K562 (cell line): ENCODE data around the gene BIRC6. TPM values are rescaled to one million over a fixed set of nuclear protein-coding genes. Genes with fewer than 3 reads are reported as not detected.

Experiments used
- DACH1 ChIP-seq: fragments of 450-650 bp; IDR thresholded peaks from 2 replicates; pipeline ENCODE4 v1.6.1; 2018; ENCODE audit not compliant: partially characterized antibody
- HDAC2 ChIP-seq: fragments of 450-650 bp; IDR thresholded peaks from 2 replicates; pipeline ENCODE4 v1.6.1; 2016; ENCODE audit warnings: mild to moderate bottlenecking
- HEY1 ChIP-seq: fragments of 250-450 bp; sonication (Bioruptor Pico); IDR thresholded peaks from 2 replicates; pipeline ENCODE4 v1.5.0; 2020; ENCODE audit warnings: mild to moderate bottlenecking, moderate library complexity, borderline replicate concordance
- MAFK ChIP-seq: IDR thresholded peaks from 2 replicates; pipeline ENCODE4 v1.6.1; 2011; ENCODE audit warnings: low read length, improper control_type of control experiment
- PURB ChIP-seq: sonication (generic); formaldehyde crosslinking; IDR thresholded peaks from 2 replicates; pipeline ENCODE4 v1.9.0; 2021; ENCODE audit warnings: low read depth, mild to moderate bottlenecking, missing genetic modification reagents
- SIN3A ChIP-seq, 2 experiments: fragments of 150-350 bp in 1 of 2; IDR thresholded peaks; 2 replicates each; pipeline ENCODE4 v1.6.1; 2011 to 2016; ENCODE audit warnings: borderline replicate concordance in 2 of 2, low read depth in 2 of 2, low read length in 2 of 2, mild to moderate bottlenecking in 2 of 2, moderate library complexity in 2 of 2; ENCODE audit not compliant: control insufficient read depth in 1 of 2
- SMAD4 ChIP-seq: fragments of 250-450 bp; sonication (Bioruptor Pico); conservative IDR thresholded peaks from 2 replicates; pipeline ENCODE4 v1.8.0; 2021; ENCODE audit warnings: inconsistent platforms, mild to moderate bottlenecking, moderate library complexity
- SNRNP70 ChIP-seq: fragments of 200-400 bp; formaldehyde crosslinking; optimal IDR thresholded peaks from 2 replicates; pipeline ENCODE3; 2017; ENCODE audit warnings: low read depth, low read length
- TCF3 ChIP-seq: sonication (generic); formaldehyde crosslinking; IDR thresholded peaks from 2 replicates; pipeline ENCODE4 v1.4.0; 2020; ENCODE audit warnings: mild to moderate bottlenecking, missing genetic modification reagents
- ZBTB34 ChIP-seq: fragments of 250-450 bp; sonication (Bioruptor Pico); IDR thresholded peaks from 2 replicates; pipeline ENCODE4 v1.8.0; 2021; ENCODE audit warnings: mild to moderate bottlenecking, moderate library complexity
- ZEB2 ChIP-seq: fragments of 450-650 bp; IDR thresholded peaks from 2 replicates; pipeline ENCODE4 v1.6.1; 2016
- ZNF507 ChIP-seq: conservative IDR thresholded peaks from 2 replicates; pipeline ENCODE4 v1.6.1; 2017; ENCODE audit warnings: missing genetic modification characterization, missing compliant biosample characterization
- ZNF644 ChIP-seq: fragments of 200-800 bp; sonication (Bioruptor generic); IDR thresholded peaks from 2 replicates; pipeline ENCODE4 v1.6.1; 2016; ENCODE audit warnings: low read depth, missing genetic modification characterization, missing compliant biosample characterization
- ZNF77 ChIP-seq: fragments of 250-450 bp; sonication (Bioruptor Pico); IDR thresholded peaks from 2 replicates; pipeline ENCODE4 v1.5.0; 2020
- polyA plus RNA-seq, 8 experiments: library from polyadenylated mRNA; depleted of rRNA in 4 of 8; stranded (reverse) in 5 of 8; unstranded in 3 of 8; fragments of >200 nt; fragmentation: Nextera tagmentation in 2 of 8; fragmentation: Illumina TruSeq in 1 of 8; extraction: Ambion mirVana in 2 of 8; extraction: Trizol in 1 of 8; gene quantifications; 2 replicates each; pipeline versions ENCODE4 v1.2.1 to v1.2.3, GENCODE V29; 2011 to 2014; ENCODE audit warnings: inconsistent platforms in 1 of 8, missing spikeins in 1 of 8
- total RNA-seq, 7 experiments: library from RNA; depleted of rRNA in 6 of 7; stranded (reverse); fragments of >200 nt in 6 of 7; fragmentation: Illumina TruSeq in 2 of 7; extraction: Trizol in 2 of 7; gene quantifications; 2 replicates each; pipeline versions ENCODE4 v1.2.1 to v1.2.3, GENCODE V29; 2011 to 2021; ENCODE audit warnings: low replicate concordance in 1 of 7
- TF ChIP-seq, protein P1 (sequence below): fragments of 200-800 bp; sonication (Bioruptor generic); IDR thresholded peaks from 2 replicates; pipeline ENCODE4 v1.6.1; 2017; ENCODE audit warnings: missing genetic modification characterization, missing compliant biosample characterization
- TF ChIP-seq, protein P2 (sequence below): fragments of 250-450 bp; sonication (Bioruptor Pico); IDR thresholded peaks from 2 replicates; pipeline ENCODE4 v1.5.0; 2020; ENCODE audit warnings: mild to moderate bottlenecking, borderline replicate concordance
- TF ChIP-seq, protein P3 (sequence below): sonication (generic); formaldehyde crosslinking; IDR thresholded peaks from 2 replicates; pipeline ENCODE4 v1.9.0; 2022; ENCODE audit warnings: mild to moderate bottlenecking, missing genetic modification reagents
- TF ChIP-seq, protein P4 (sequence below), 2 experiments: IDR thresholded peaks in 1 of 2; conservative IDR thresholded peaks in 1 of 2; 2 replicates each; pipeline ENCODE4 v1.6.1; 2016; ENCODE audit warnings: low read depth in 2 of 2, mild to moderate bottlenecking in 1 of 2, missing compliant biosample characterization in 1 of 2, missing genetic modification characterization in 1 of 2, moderate library complexity in 1 of 2

BIRC6 gene
- total and polyA plus RNA-seq, 9 of the 15 experiments (the other 6 are each of a cell fraction or from before 2014, with no cell fraction given), result 18.8 to 110 (median 49.8) TPM

DNA sequence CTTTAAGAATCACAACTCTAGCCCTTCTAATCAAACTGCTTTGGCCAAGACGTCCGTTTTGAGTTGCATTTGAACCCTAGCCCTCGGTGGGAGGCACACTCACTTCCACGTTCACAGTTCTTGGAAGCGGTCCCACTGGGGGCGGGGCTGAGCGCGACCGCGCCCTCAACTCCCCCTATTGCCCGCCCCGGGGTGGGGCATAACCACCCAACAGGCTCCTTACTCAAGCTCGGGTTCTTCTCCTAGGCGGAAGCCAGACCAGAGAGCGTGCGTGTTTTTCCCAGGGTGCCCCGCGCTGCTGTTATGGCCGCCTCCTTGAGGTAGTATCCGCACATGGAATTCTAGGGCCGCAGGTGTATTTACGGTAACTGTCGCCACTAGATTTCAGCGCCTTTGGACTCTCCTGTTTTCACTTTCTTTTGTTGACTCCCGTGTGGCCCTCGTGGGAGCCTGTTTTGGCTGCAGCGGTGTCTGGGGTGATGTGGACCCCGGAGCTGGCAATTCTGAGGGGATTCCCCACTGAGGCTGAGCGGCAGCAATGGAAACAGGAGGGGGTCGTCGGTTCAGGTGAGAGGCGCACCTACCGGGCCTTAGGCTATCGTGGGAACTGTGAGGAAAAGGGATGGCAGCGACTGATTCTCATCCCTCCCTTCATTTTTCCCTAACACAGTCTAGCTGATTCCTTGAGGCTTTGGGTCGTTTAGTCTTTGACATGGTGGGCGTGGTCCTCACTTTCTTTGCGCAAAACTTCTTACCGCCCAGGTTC, 271.2 kb downstream of the BIRC6 start, which contains the start of gene TTC27 (continued):
- TF ChIP-seq, protein P1, sequence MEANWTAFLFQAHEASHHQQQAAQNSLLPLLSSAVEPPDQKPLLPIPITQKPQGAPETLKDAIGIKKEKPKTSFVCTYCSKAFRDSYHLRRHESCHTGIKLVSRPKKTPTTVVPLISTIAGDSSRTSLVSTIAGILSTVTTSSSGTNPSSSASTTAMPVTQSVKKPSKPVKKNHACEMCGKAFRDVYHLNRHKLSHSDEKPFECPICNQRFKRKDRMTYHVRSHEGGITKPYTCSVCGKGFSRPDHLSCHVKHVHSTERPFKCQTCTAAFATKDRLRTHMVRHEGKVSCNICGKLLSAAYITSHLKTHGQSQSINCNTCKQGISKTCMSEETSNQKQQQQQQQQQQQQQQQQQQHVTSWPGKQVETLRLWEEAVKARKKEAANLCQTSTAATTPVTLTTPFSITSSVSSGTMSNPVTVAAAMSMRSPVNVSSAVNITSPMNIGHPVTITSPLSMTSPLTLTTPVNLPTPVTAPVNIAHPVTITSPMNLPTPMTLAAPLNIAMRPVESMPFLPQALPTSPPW (CRISPR knock-in tag), result peak; percentile 67
- TF ChIP-seq ZNF644 (tag) (no peak), TCF3 (no peak), SIN3A (IDR thresholded peaks at IDR 0.05; ENCODE audit: borderline replicate concordance in 2 of 2, control insufficient read depth in 1 of 2, low read depth in 2 of 2, low read length in 2 of 2) (peak; percentile 99), DACH1 (no peak), ZBTB34 (no peak), ZNF507 (tag) (no peak), PURB (CRISPR knock-in tag) (no peak), ZNF77 (CRISPR knock-in tag) (no peak), HEY1 (CRISPR knock-in tag) (no peak), ZEB2 (peak; percentile 73), SMAD4 (no peak), SNRNP70 (no peak), HDAC2 (peak; percentile 98), MAFK (no peak; the same call in 1 of the 2 replicates)
- TF ChIP-seq, protein P2, sequence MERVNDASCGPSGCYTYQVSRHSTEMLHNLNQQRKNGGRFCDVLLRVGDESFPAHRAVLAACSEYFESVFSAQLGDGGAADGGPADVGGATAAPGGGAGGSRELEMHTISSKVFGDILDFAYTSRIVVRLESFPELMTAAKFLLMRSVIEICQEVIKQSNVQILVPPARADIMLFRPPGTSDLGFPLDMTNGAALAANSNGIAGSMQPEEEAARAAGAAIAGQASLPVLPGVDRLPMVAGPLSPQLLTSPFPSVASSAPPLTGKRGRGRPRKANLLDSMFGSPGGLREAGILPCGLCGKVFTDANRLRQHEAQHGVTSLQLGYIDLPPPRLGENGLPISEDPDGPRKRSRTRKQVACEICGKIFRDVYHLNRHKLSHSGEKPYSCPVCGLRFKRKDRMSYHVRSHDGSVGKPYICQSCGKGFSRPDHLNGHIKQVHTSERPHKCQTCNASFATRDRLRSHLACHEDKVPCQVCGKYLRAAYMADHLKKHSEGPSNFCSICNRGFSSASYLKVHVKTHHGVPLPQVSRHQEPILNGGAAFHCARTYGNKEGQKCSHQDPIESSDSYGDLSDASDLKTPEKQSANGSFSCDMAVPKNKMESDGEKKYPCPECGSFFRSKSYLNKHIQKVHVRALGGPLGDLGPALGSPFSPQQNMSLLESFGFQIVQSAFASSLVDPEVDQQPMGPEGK (CRISPR knock-in tag), result no peak
- TF ChIP-seq, protein P3, sequence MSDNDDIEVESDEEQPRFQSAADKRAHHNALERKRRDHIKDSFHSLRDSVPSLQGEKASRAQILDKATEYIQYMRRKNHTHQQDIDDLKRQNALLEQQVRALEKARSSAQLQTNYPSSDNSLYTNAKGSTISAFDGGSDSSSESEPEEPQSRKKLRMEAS, result peak; percentile 95
- TF ChIP-seq, protein P4, sequence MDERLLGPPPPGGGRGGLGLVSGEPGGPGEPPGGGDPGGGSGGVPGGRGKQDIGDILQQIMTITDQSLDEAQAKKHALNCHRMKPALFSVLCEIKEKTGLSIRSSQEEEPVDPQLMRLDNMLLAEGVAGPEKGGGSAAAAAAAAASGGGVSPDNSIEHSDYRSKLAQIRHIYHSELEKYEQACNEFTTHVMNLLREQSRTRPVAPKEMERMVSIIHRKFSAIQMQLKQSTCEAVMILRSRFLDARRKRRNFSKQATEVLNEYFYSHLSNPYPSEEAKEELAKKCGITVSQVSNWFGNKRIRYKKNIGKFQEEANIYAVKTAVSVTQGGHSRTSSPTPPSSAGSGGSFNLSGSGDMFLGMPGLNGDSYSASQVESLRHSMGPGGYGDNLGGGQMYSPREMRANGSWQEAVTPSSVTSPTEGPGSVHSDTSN (CRISPR knock-in tag; IDR thresholded peaks at IDR 0.05; ENCODE audit: low read depth), result no peak
- TF ChIP-seq, protein P4 (tag; conservative IDR thresholded peaks at IDR 0.05; ENCODE audit: low read depth), result no peak
